GM19238 (cell line): Measurements from ENCODE around the gene KCNC1.

Experiments used
- DNase-seq: peaks from one replicate; pipeline ENCODE4 v3.0.0; 2011; ENCODE audit warnings: low spot score; ENCODE audit not compliant: insufficient read length

Gene KCNC1

DNA sequence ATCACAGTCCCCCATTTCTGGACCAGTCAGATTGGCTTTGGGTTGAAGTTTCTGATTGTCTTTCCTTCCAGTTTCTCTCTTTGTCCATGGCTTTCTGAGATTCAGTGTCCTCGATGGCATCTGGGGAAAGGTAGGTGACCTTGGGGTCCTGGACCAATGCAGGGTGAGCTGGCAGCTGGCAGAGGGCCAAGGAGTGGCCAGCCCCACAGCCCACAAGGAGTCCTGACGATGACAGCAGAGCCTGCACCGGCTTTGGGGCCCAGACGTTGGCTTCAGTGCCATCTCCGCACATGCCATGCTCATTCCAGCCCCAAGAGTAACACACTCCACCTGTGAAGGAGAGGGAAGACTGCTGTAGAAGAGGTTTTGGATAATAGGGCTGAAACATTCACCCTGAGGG lies 53.5 kb downstream of the KCNC1 start:
- no peak for DNase-seq

DNA sequence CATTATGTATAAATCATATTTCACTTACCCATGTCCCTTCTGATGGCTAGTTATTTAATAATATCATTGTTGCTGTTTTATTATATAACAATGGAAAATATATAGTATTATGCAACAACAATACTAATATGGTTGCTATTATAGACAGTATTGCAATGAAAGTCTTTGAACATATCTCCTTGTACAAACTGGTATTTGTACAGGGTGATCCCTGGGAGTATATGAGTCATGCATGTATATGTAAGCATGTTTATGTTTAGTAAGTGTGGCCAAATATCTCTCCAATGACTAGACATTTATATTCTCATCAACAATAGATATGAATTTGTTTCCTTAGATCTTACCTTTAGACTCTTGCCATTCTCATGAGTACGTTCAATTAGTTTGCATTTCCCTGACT lies 55.9 kb downstream of the KCNC1 start:
- DNase-seq, result no peak

DNA sequence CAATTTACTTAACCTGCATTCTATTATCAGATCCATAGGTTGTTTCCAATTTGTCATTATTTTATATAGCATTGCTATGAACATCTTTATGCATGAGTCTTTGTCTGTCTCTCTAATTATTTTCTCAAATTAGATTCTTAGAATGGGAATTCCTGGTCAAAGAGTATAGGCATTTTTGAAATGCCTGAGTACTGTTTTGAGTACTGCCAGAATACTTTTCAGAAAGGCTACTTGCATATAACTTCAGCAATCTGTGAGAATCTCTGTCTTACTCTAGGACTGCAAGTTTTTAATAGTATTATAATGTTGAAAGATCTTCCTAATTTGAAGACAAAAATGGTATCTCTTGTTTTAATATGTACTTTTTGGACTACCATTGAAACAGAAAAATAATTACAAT lies 56.6 kb downstream of the KCNC1 start:
- no peak for DNase-seq

GRCh38 chr11:17792161-17792560 lies 57.6 kb downstream of the KCNC1 start:
- no peak for DNase-seq

DNA sequence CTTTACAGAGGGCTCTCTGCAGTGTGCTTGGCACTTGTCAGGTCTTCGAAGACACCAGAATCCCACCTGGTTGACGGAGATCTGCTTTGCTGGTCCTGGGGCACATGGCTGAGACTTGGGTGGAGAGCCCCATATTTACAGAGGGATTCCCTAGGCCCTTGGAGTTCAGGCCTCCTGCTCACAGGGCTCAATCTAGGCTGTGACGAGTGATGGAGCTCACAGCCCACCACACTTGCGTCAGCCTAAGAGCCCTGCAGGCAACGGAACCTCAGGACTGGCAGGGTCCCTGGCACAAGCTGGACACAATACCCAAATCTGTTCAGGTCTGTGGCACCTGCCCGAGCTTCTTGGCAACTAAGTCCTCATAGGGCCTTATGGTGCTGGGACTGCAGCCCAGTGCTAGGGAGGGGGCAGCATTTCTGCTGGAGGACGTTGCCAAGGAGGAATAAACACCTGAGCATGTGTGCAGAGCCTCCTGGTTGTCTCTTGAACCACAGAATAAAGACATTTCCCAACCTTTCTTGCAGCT lies 59.1 kb downstream of the KCNC1 start:
- no peak for DNase-seq

DNA sequence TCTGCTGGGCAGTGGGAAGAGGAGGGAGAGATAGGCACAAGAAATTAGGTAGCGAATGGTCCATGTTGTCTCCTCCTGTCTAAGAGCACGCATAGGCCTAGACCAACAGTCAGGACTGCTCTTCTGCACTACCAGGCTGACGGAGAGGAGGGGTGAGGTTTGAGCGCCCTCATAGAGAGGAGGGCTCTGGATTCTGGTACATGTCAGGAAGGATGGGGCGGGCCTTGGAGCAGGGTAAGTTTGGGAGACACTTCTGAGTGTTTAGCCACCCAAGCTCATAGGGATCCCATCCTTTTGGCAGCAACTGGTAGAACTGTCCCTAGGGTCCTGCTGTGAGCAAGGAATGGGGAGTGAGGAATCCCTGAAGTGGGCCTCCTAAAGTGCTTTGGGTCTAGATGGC lies 60.4 kb downstream of the KCNC1 start:
- no peak for DNase-seq

DNA sequence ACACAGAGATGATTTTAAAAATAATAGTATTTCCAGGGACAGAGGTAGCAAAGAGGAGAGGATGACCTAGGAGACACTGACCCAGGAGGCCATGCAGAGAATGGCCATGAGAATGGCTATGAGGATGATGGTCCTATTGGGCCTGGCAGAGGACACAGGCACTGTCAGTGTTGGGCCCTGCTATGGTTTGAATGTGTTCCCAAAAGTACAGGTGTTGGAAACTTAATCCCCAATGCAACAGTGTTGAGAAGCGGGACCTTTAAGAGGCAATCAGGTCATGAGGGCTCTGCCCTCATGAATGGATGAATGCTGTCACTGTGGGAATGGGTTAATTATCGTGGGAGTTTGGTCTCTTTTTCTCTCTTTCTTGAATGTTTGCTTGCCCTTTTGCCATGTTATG lies 61.6 kb downstream of the KCNC1 start:
- no peak for DNase-seq

DNA sequence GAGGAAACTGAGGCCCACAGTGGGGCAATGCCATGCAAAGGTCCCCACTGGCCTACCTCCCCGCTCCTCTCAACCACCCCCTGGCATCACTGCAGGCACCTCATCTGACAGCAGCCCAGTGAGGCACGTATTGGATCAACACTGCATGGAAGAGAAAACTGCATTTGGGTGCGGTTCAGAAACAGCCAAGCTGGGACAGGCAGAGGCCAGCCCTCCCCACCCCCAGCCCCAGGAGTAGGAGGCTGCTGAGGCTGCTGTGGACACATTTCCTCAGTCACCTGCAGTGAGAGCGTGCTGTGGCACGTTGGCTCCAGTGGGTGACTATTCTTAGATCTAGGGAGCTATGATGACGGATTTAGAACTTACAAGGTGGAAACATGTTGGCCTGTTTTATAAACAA lies 63.7 kb downstream of the KCNC1 start:
- no peak for DNase-seq

DNA sequence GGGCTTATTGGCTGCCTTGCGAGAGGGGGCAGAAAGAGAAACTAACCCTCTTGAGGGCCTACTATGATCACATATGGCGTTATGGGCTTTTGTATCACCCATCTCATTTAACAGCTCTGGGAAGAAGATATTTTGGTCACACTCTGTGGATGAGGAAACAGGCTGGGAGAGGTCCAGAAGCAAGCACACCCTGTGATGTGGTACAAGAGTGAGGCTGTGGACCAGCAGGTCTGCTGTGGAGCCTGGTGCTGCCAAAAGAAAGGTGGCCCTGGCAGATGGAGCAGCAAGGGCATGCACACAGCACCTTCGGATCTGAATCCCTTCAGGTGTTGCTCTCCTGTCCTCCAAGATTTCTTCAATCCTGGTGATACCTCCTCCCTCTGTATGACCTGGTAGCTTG lies 64.1 kb downstream of the KCNC1 start:
- no peak for DNase-seq

GRCh38 chr11:17799147-17799546 lies 64.6 kb downstream of the KCNC1 start:
- DNase-seq, result no peak

- no peak for DNase-seq
These were observed 66.6 kb downstream of the KCNC1 start for GRCh38 chr11:17801166-17801565.

DNA sequence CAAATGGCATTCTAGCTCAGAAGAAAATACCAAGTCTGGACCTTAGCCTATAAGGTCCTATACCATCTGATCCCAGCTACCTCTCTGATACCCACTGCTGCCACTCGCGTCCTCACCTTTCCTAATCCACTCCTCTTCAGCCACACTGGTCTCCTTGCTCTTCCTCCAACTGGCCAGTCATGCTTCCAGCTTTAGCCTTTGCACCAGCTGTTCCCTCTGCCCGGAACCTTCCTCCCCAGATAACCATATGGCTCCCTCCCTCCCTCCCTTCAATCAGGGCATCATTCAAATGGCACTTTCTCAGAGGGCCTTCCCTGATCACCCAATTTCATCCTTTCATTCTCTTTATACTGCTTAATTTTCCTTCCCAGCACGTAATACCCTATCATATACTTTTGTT lies 67.9 kb downstream of the KCNC1 start:
- no peak for DNase-seq

- no peak for DNase-seq
These were observed 69.3 kb downstream of the KCNC1 start for GRCh38 chr11:17803754-17804334.

GRCh38 chr11:17805043-17805442 lies 70.5 kb downstream of the KCNC1 start:
- DNase-seq, result no peak

DNA sequence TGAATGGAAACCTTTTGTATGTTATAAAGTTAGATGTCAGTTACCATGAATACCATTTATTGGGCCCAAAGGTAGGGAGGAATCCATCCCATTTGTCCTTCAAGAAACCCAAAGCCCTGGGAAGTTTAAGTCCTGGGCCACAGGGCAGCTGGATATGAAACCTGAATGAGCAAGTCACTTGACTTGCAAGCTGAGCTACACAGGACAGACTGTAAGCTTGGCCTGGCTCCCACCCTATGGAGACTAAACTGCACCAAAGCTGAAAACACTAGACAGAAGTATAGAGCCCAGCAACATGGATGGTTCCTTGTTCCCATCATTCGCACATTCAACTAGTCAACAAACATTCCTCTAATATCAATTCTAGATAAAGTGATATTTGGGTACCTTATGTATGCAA lies 71.3 kb downstream of the KCNC1 start:
- no peak for DNase-seq

GRCh38 chr11:17807034-17807433 lies 72.5 kb downstream of the KCNC1 start:
- DNase-seq, result no peak

DNA sequence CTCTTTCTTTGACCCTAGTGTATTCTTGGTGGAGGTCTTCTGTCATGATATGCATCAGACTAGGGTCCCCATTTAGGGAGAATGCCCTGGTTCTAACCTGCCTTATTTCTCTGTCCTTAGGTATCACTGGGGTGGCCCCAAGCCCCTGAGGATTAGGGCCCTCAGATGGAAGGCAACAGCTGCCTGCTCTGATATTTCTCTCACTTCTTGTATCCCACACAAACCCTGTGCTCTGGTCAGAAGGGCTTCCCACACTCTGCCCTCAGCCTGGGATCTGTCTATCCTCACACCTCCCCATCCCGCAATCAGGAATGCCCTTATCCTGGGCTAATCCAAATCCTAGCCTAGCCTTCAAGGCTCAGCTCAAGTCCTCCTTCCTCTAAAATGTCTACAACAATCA lies 75.5 kb downstream of the KCNC1 start:
- no peak for DNase-seq

DNA sequence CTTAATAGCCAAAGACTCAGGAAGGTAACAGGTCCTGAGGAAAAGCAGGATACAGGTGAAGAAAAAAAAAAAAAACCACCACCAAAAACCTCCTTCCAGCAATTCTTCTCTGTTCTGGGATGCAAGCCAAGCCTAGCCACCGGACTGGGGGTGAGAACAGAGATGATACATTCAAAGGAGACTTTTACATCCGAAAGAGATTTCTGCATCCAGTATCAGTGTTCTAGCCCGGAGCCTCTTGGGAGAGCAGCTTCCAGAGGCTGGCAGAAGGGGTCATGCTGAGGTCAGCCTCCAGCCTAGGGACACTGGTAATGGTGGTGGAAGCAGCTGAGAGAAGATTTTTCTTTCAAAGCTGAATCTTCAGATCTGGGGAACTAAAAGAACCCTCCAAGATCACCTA lies 76.2 kb downstream of the KCNC1 start:
- no peak for DNase-seq

- no peak for DNase-seq
These were observed 76.8 kb downstream of the KCNC1 start for GRCh38 chr11:17811352-17811751.

GRCh38 chr11:17812091-17812864 lies 77.7 kb downstream of the KCNC1 start:
- DNase-seq, result no peak

DNA sequence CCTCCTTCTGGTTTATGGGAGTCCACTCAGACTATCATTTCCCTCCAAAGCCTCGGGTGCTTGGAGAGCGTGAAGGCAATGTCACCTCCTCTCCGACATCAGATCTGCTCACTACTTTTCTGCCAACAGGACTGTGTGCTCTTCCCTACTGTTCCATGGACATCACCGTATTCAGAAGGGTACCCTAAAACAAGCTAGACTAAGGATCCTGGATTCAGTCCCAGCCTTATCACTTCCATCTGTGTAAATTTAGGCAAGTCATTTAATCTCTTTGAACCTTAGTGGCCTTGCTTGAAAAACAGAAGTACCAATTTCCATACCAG lies 78.2 kb downstream of the KCNC1 start:
- no peak for DNase-seq

DNA sequence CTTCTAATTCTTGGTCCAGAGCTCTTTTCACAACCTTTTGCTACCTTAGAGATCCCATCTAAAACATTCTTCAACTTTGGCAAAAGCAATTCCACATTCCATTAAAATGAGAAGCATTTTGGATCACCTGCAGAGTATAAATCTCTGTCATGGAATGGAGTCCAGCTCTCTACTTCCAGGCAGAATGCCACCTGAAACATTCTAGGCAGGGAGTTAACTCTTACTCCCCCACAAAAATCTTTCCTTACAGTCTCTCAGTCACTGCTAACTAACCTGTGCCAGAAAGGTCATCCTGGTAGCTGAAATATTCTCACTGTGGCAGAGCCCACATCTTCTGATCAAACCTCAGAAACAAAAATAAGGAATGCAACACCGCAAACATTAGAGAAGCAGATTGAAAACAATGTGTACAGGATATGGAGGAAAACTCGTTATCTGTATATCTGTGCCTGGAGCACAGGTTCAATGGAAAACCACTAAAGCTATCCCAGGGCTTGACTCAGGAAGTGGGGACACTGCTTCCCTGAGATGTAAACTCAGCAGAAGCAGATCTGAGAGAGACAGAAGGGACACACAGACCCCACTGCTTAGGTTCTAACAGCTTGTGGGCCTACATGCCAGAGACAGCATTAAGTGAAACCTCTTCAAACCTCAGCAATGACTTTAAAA lies 78.9 kb downstream of the KCNC1 start:
- DNase-seq, result no peak

GRCh38 chr11:17814546-17814945 lies 80.0 kb downstream of the KCNC1 start:
- no peak for DNase-seq
